ENCODE results near the gene IFI27L1.

IFI27L1 gene

GRCh38 chr14:94143711-94144110, 62.6 kb downstream of the IFI27L1 start:
- Histone ChIP-seq H3K36me3 (replicated peaks; ENCODE audit: low read depth, low read length) (no peaks in the 10 kb centered on the region), H3K9me3 (ENCODE audit: insufficient read depth, low read length) (no peaks in the 10 kb centered on the region), H3K27ac (ENCODE audit: low read length) (no peak overlapping the region), H3K9ac (ENCODE audit: low read length) (no peak overlapping the region), H3K4me2 (ENCODE audit: low read length) (no peak overlapping the region), H3K4me1 (ENCODE audit: low read length) (no peaks in the 10 kb centered on the region), H4K20me1 (ENCODE audit: insufficient read depth, low read length) (no peaks in the 10 kb centered on the region), H3K27me3 (ENCODE audit: low read depth, low read length) (no peaks in the 10 kb centered on the region), H2AFZ (ENCODE audit: low read depth, low read length) (no peak overlapping the region), H3K79me2 (ENCODE audit: low read length) (no peaks in the 10 kb centered on the region), H3K4me3 (ENCODE audit: low read length) (no peak overlapping the region)
- no peak for TF ChIP-seq EZH2phosphoT487 (IDR thresholded peaks at IDR 0.05; ENCODE audit: low read depth)
- TF ChIP-seq, protein P1, sequence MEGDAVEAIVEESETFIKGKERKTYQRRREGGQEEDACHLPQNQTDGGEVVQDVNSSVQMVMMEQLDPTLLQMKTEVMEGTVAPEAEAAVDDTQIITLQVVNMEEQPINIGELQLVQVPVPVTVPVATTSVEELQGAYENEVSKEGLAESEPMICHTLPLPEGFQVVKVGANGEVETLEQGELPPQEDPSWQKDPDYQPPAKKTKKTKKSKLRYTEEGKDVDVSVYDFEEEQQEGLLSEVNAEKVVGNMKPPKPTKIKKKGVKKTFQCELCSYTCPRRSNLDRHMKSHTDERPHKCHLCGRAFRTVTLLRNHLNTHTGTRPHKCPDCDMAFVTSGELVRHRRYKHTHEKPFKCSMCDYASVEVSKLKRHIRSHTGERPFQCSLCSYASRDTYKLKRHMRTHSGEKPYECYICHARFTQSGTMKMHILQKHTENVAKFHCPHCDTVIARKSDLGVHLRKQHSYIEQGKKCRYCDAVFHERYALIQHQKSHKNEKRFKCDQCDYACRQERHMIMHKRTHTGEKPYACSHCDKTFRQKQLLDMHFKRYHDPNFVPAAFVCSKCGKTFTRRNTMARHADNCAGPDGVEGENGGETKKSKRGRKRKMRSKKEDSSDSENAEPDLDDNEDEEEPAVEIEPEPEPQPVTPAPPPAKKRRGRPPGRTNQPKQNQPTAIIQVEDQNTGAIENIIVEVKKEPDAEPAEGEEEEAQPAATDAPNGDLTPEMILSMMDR (IDR thresholded peaks at IDR 0.05; ENCODE audit: low read depth, low read length) = no peak

DNA sequence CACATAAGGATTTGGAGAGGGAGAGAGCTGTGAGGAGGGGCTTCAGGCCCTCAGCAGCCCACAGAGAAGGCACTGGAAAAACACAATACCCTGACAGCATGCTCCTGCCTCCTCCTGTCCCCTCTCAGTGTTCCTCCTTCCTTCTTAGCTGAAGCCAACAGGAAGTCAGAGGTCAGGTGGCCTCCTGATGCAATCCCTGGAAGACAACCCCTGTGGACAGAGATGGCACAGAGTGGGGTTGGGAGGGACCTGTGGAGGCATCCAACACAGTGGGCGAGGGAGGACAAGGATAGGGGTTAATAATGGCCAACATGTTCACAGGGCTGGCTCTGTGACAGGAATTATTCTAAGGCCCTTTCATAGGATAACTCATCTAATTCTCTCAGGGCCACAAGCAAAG, 63.7 kb downstream of the IFI27L1 start:
- Histone ChIP-seq H2AFZ (ENCODE audit: low read depth, low read length) (peak overlapping the region; percentile 81), H3K27ac (ENCODE audit: low read length) (no peak overlapping the region), H3K9me3 (ENCODE audit: insufficient read depth, low read length) (no peaks in the 10 kb centered on the region), H3K27me3 (ENCODE audit: low read depth, low read length) (no peaks in the 10 kb centered on the region), H3K36me3 (replicated peaks; ENCODE audit: low read depth, low read length) (no peaks in the 10 kb centered on the region), H3K4me3 (ENCODE audit: low read length) (no peak overlapping the region), H3K79me2 (ENCODE audit: low read length) (no peaks in the 10 kb centered on the region), H3K4me1 (ENCODE audit: low read length) (no peaks in the 10 kb centered on the region), H3K4me2 (ENCODE audit: low read length) (no peak overlapping the region), H4K20me1 (ENCODE audit: insufficient read depth, low read length) (no peaks in the 10 kb centered on the region), H3K9ac (ENCODE audit: low read length) (no peak overlapping the region)
- no peak for TF ChIP-seq EZH2phosphoT487 (IDR thresholded peaks at IDR 0.05; ENCODE audit: low read depth)
- TF ChIP-seq, protein P1 (IDR thresholded peaks at IDR 0.05; ENCODE audit: low read depth, low read length) = no peak

- no peak for TF ChIP-seq EZH2phosphoT487 (IDR thresholded peaks at IDR 0.05; ENCODE audit: low read depth)
- TF ChIP-seq, protein P1 (IDR thresholded peaks at IDR 0.05; ENCODE audit: low read depth, low read length) = no peak
- no peak overlapping the region for H2AFZ ChIP-seq (ENCODE audit: low read depth, low read length)
- no peaks in the 10 kb centered on the region for H3K27me3 ChIP-seq (ENCODE audit: low read depth, low read length)
- no peaks in the 10 kb centered on the region for H3K36me3 ChIP-seq (replicated peaks; ENCODE audit: low read depth, low read length)
- H3K4me2 ChIP-seq (ENCODE audit: low read length) = no peak overlapping the region
- H3K4me1 ChIP-seq (ENCODE audit: low read length) = no peaks in the 10 kb centered on the region
- no peaks in the 10 kb centered on the region for H3K9me3 ChIP-seq (ENCODE audit: insufficient read depth, low read length)
- H3K27ac ChIP-seq (ENCODE audit: low read length) = no peak overlapping the region
- no peak overlapping the region for H3K4me3 ChIP-seq (ENCODE audit: low read length)
- H3K9ac ChIP-seq (ENCODE audit: low read length) = no peak overlapping the region
- H3K79me2 ChIP-seq (ENCODE audit: low read length) = no peaks in the 10 kb centered on the region
- no peaks in the 10 kb centered on the region for H4K20me1 ChIP-seq (ENCODE audit: insufficient read depth, low read length)
Observed at GRCh38 chr14:94145902-94146527, 64.9 kb downstream of the IFI27L1 start.
